Gastroesophageal sphincter (tissue), 2 donors: ENCODE results near the gene MASP2.

Experiments
- POLR2A ChIP-seq, 2 donors: fragments of 450-650 bp; IDR thresholded peaks; one replicate each; pipeline ENCODE4 v1.6.1; 2017; ENCODE audit warnings: antibody characterized with exemption in 2 of 2, mild to moderate bottlenecking in 2 of 2, moderate library complexity in 1 of 2
- POLR2AphosphoS5 ChIP-seq: sonication (generic); formaldehyde crosslinking; IDR thresholded peaks from one replicate; pipeline ENCODE4 v1.6.1; 2017; ENCODE audit warnings: antibody characterized with exemption

DNA sequence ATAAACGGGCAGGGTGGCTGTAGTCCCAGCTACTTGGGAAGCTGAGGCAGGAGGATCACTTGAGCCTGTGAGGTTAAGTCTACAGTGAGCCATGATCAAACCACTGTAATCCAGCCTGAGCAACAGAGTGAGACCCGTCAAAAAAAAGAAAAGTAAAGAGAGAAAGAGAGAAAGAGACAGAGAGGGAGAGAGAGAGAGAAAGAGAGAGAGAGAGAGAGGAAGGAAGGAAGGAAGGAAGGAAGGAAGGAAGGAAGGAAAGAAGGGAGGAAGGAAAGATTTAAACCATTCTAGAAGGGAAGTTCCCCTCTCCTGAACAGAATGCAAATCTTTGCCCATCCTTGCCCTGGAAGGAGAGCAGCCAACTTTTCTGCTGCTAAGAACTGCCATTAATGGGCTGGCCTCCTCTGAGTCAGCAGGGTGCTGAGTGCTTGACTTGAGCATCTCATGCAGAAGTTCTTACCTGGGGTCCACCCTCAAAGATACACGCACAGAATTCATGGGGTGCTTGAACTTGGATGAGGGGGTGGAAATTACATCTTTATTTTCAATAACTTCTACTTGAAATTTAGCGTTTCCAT, 59.1 kb downstream of the MASP2 start:
- TF ChIP-seq POLR2A (IDR thresholded peaks at IDR 0.05): no peak
- no peak for TF ChIP-seq POLR2AphosphoS5
